Osteoblast (primary cell): ENCODE measurements around the gene FOXL3. TPM values are rescaled to one million over a fixed set of nuclear protein-coding genes. Genes with fewer than 3 reads are reported as not detected.
A peak's percentile ranks its signal among the peaks of the same experiment; 100 is the strongest.

Experiments
- DNase-seq: peaks from one replicate; pipeline ENCODE4 v3.0.0; 2011; ENCODE audit warnings: low spot score, mixed read lengths; ENCODE audit not compliant: insufficient read length; ENCODE audit errors: missing footprints
- H2AFZ ChIP-seq: 2 replicates; pipeline ENCODE4 v1.6.0; 2011; ENCODE audit warnings: mild to moderate bottlenecking, low read length
- H3K27ac ChIP-seq: 2 replicates; pipeline ENCODE4 v1.5.1; 2011; ENCODE audit warnings: mild to moderate bottlenecking, low read depth, low read length, moderate library complexity
- H3K27me3 ChIP-seq: 2 replicates; pipeline ENCODE4 v1.6.0; 2012; ENCODE audit warnings: mild to moderate bottlenecking, control low read depth, inconsistent platforms, low read length, moderate library complexity; ENCODE audit not compliant: insufficient read depth
- H3K36me3 ChIP-seq: 2 replicates; pipeline ENCODE4 v1.5.1; 2011; ENCODE audit warnings: mild to moderate bottlenecking, low read length, control low read depth, moderate library complexity; ENCODE audit not compliant: insufficient read depth
- H3K4me1 ChIP-seq: 2 replicates; pipeline ENCODE4 v1.5.1; 2011; ENCODE audit warnings: mild to moderate bottlenecking, low read length, control low read depth, moderate library complexity; ENCODE audit not compliant: insufficient read depth
- H3K4me2 ChIP-seq: 2 replicates; pipeline ENCODE4 v1.6.0; 2011; ENCODE audit warnings: mild to moderate bottlenecking, low read length; ENCODE audit not compliant: insufficient read depth
- H3K4me3 ChIP-seq: fragments of 200-600 bp; sonication (generic); 3 replicates; pipeline ENCODE4 v1.5.1; 2012; ENCODE audit warnings: mild to moderate bottlenecking, low read length, inconsistent platforms; ENCODE audit not compliant: insufficient read depth
- H3K79me2 ChIP-seq: 2 replicates; pipeline ENCODE4 v1.6.0; 2012; ENCODE audit warnings: mild to moderate bottlenecking, low read length, control low read depth, inconsistent platforms; ENCODE audit not compliant: insufficient read depth
- H3K9me3 ChIP-seq: 2 replicates; pipeline ENCODE4 v1.5.1; 2011; ENCODE audit warnings: low read depth, low read length, control low read depth
- H4K20me1 ChIP-seq: 2 replicates; pipeline ENCODE4 v1.6.0; 2012; ENCODE audit warnings: mild to moderate bottlenecking, low read length, control low read depth; ENCODE audit not compliant: insufficient read depth
- CTCF ChIP-seq: IDR thresholded peaks from 2 replicates; pipeline ENCODE4 v1.5.1; 2011; ENCODE audit warnings: mild to moderate bottlenecking, low read depth, low read length, moderate library complexity; ENCODE audit errors: extremely low read depth
- total RNA-seq: library from RNA; depleted of rRNA; stranded (reverse); fragments of >200 nt; gene quantifications from 2 replicates; pipeline ENCODE4 v1.2.3, GENCODE V29; 2012

Gene FOXL3
- total RNA-seq, 1 donor = not detected

GRCh38 chr7:314853-315252, 24.9 kb downstream of the FOXL3 start:
- Histone ChIP-seq H3K79me2 (no peaks in the 10 kb centered on the region), H3K27me3 (peaks cover 86% of the 10 kb centered on the region)

GRCh38 chr7:315516-316265, 25.7 kb downstream of the FOXL3 start:
- no peaks in the 10 kb centered on the region for H3K36me3 ChIP-seq
- H3K4me3 ChIP-seq = no peak overlapping the region
- H3K9me3 ChIP-seq = peaks cover 2% of the 10 kb centered on the region
- peaks cover 94% of the 10 kb centered on the region for H3K27me3 ChIP-seq
- no peaks in the 10 kb centered on the region for H3K79me2 ChIP-seq
- no peak overlapping the region for H2AFZ ChIP-seq
- H3K4me2 ChIP-seq = no peak overlapping the region
- peak; percentile 45 for DNase-seq
- no peaks in the 10 kb centered on the region for H3K4me1 ChIP-seq
- no peak for TF ChIP-seq CTCF
- no peaks in the 10 kb centered on the region for H4K20me1 ChIP-seq
- no peak overlapping the region for H3K27ac ChIP-seq

More at GRCh38 chr7:314853-315252, 24.9 kb downstream of the FOXL3 start:
- Histone ChIP-seq H4K20me1 (no peaks in the 10 kb centered on the region), H3K4me3 (no peak overlapping the region), H3K36me3 (no peaks in the 10 kb centered on the region), H2AFZ (no peak overlapping the region), H3K4me1 (no peaks in the 10 kb centered on the region), H3K27ac (no peak overlapping the region), H3K9me3 (no peaks in the 10 kb centered on the region), H3K4me2 (no peak overlapping the region)
- no peak for DNase-seq
- TF ChIP-seq CTCF = no peak

GRCh38 chr7:317643-318405, 27.9 kb downstream of the FOXL3 start:
- Histone ChIP-seq H3K79me2 (no peaks in the 10 kb centered on the region), H4K20me1 (no peaks in the 10 kb centered on the region), H3K27me3 (peaks cover 73% of the 10 kb centered on the region), H3K27ac (no peak overlapping the region), H3K9me3 (peaks cover 2% of the 10 kb centered on the region), H3K4me1 (no peaks in the 10 kb centered on the region), H3K4me3 (no peak overlapping the region), H3K4me2 (no peak overlapping the region), H3K36me3 (no peaks in the 10 kb centered on the region), H2AFZ (no peak overlapping the region)
- TF ChIP-seq CTCF = no peak
- peak; percentile 79 for DNase-seq

- peaks cover 70% of the 10 kb centered on the region for H3K27me3 ChIP-seq
- no peaks in the 10 kb centered on the region for H3K79me2 ChIP-seq
- no peak overlapping the region for H3K4me3 ChIP-seq
- H3K27ac ChIP-seq = no peak overlapping the region
- H3K4me2 ChIP-seq = no peak overlapping the region
- TF ChIP-seq CTCF = no peak
- no peak overlapping the region for H2AFZ ChIP-seq
- DNase-seq = peak; percentile 88
- no peaks in the 10 kb centered on the region for H4K20me1 ChIP-seq
- no peaks in the 10 kb centered on the region for H3K36me3 ChIP-seq
- H3K4me1 ChIP-seq = no peaks in the 10 kb centered on the region
- H3K9me3 ChIP-seq = peaks cover 2% of the 10 kb centered on the region
Measured at GRCh38 chr7:318476-318875, 28.5 kb downstream of the FOXL3 start.
